Testis (tissue), 2 donors: ENCODE measurements around the gene GORASP1.

ENCODE experiments used
- POLR2A ChIP-seq: fragments of 450-650 bp; IDR thresholded peaks from one replicate; pipeline ENCODE4 v1.6.1; 2017; ENCODE audit warnings: antibody characterized with exemption, mild to moderate bottlenecking, moderate library complexity
- TF ChIP-seq, protein P1 (sequence below), 3 experiments: fragments of 450-650 bp in 2 of 3; fragments of 200-600 bp in 1 of 3; sonication (generic) in 1 of 3; IDR thresholded peaks; one replicate each; pipeline ENCODE4 v1.5.1; 2016 to 2019; ENCODE audit warnings: antibody characterized with exemption in 3 of 3, mild to moderate bottlenecking in 2 of 3, moderate library complexity in 1 of 3

DNA sequence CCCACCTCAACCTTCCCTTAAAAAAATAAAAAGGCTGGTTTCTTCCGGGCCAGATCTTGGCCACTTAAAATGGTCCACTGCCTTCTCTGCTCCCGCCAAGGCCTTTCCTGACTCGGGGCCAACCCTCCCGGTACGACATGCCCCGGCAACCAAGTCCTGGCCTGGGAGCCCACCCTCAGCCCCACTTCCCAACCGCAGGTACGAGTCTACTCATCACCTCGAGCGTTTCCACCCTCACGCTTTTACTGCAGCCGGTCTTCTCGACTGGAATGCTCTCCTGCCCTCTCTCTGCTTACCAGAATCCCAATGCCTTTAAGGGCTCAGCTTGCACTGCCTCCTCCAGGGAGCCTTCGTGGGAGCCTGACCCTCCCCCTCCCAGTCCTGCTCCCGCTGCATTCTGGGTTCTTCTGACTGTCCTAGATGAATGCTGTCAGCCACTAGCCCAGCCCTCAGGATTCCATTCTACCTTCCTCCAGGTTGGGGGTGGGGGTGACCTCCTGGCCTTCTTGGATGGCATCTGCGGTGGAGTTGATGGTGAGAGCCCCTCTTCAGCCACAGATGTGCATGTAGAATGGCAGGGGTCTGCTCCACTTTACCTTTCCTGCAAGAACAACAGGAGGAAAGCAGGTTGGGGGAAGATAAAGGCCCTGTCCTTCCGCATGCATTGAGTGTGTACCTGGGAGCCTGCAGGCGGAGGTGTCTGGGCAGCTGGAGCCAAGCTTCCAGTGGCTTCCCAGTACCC is 47.0 kb upstream of the GORASP1 start:
- TF ChIP-seq POLR2A, result no peak
- TF ChIP-seq, protein P1, sequence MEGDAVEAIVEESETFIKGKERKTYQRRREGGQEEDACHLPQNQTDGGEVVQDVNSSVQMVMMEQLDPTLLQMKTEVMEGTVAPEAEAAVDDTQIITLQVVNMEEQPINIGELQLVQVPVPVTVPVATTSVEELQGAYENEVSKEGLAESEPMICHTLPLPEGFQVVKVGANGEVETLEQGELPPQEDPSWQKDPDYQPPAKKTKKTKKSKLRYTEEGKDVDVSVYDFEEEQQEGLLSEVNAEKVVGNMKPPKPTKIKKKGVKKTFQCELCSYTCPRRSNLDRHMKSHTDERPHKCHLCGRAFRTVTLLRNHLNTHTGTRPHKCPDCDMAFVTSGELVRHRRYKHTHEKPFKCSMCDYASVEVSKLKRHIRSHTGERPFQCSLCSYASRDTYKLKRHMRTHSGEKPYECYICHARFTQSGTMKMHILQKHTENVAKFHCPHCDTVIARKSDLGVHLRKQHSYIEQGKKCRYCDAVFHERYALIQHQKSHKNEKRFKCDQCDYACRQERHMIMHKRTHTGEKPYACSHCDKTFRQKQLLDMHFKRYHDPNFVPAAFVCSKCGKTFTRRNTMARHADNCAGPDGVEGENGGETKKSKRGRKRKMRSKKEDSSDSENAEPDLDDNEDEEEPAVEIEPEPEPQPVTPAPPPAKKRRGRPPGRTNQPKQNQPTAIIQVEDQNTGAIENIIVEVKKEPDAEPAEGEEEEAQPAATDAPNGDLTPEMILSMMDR (IDR thresholded peaks at IDR 0.05), result no peak
